AG10803 (cell line): ENCODE results near the gene AHSP.

Experiments
- DNase-seq: peaks from one replicate; pipeline ENCODE4 v3.0.0; 2010; ENCODE audit warnings: low read depth
- H3K4me3 ChIP-seq: 2 replicates; pipeline ENCODE4 v1.5.1; 2011; ENCODE audit warnings: mild to moderate bottlenecking, low read length, control low read depth
- CTCF ChIP-seq: conservative IDR thresholded peaks from 2 replicates; pipeline ENCODE4 v1.5.1; 2011; ENCODE audit warnings: mild to moderate bottlenecking, low read length, control low read depth, inconsistent platforms

AHSP gene

GRCh38 chr16:31485571-31485970, 42.1 kb upstream of the AHSP start:
- no peak for TF ChIP-seq CTCF
- H3K4me3 ChIP-seq, result no peak overlapping the region
- DNase-seq, result no peak

GRCh38 chr16:31486045-31486444, 41.7 kb upstream of the AHSP start:
- DNase-seq, result no peak
- TF ChIP-seq CTCF, result no peak
- H3K4me3 ChIP-seq, result no peak overlapping the region

GRCh38 chr16:31487071-31487719, 40.5 kb upstream of the AHSP start:
- DNase-seq, result no peak
- H3K4me3 ChIP-seq, result peak overlapping the region; percentile 60
- TF ChIP-seq CTCF, result no peak

DNA sequence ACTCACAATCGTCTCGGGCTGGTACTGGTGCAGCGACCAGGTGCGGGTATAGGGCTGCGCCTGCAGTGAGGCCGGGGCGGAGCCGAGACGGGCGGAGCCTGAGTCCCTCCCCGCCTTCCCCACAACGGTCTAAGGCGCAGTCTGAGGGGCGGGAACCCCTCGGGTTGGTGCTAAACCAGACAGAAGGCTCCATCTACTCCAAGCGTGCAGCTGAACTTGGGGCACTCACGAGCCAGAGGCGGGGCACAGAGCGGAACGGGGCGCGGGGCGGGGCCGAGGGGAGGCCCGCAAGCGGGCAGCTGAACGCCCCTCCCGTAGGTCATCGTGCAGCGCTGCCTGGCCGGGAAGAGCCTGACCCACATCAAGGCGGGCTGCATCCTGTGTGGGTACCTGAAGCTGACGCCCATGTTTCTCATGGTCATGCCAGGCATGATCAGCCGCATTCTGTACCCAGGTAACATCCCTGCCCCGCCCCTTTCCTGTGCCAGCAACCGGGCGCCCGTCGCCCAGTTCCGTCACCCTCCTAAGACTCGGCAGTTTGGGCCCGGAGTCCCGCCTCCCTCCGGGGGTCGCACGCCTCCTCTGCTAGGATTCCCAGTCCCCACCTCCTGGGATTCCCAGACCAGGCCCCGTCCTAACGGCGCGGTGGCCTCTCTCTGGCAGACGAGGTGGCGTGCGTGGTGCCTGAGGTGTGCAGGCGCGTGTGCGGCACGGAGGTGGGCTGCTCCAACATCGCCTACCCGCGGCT, 39.8 kb upstream of the AHSP start:
- no peak for DNase-seq
- no peak for TF ChIP-seq CTCF
- H3K4me3 ChIP-seq, result peak overlapping the region; percentile 60

DNA sequence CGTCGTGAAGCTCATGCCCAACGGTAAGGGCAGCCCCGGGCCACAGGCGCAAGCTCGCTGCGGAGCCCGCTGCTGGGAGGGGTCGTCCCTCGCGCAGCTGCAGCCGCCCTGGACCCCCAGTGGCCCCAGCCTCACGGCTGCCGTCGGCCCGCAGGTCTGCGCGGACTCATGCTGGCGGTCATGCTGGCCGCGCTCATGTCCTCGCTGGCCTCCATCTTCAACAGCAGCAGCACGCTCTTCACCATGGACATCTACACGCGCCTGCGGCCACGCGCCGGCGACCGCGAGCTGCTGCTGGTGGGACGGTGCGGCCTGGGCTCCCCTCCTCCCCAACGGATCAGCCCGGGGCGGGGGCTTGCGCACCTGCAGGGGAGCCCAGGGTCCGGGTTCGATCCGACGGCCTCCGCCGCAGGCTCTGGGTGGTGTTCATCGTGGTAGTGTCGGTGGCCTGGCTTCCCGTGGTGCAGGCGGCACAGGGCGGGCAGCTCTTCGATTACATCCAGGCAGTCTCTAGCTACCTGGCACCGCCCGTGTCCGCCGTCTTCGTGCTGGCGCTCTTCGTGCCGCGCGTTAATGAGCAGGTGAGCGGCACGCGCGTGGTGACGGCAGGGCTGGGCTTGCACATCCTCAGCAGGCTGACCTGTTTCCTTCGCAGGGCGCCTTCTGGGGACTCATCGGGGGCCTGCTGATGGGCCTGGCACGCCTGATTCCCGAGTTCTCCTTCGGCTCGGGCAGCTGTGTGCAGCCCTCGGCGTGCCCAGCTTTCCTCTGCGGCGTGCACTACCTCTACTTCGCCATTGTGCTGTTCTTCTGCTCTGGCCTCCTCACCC, 39.0 kb upstream of the AHSP start:
- no peak for DNase-seq
- peak overlapping the region; percentile 60; the same call in 1 of the 2 replicates for H3K4me3 ChIP-seq
- no peak for TF ChIP-seq CTCF

GRCh38 chr16:31489298-31489564, 38.5 kb upstream of the AHSP start:
- TF ChIP-seq CTCF, result no peak
- H3K4me3 ChIP-seq, result no peak overlapping the region
- no peak for DNase-seq
